HG02943 (cell line): ENCODE results near the gene AGXT2.
"Not testable (repeated sequence)": the region's sequence is repeated elsewhere in the genome, so short reads cannot be mapped to it uniquely, and the experiment has no call there.

Experiments
- ATAC-seq: cut with Tn5 transposase; IDR thresholded peaks from one replicate; pipeline ENCODE4 v1.9.1; 2021; ENCODE audit warnings: mild to moderate bottlenecking, low read depth, moderate library complexity; ENCODE audit not compliant: unreplicated experiment

Gene AGXT2

DNA sequence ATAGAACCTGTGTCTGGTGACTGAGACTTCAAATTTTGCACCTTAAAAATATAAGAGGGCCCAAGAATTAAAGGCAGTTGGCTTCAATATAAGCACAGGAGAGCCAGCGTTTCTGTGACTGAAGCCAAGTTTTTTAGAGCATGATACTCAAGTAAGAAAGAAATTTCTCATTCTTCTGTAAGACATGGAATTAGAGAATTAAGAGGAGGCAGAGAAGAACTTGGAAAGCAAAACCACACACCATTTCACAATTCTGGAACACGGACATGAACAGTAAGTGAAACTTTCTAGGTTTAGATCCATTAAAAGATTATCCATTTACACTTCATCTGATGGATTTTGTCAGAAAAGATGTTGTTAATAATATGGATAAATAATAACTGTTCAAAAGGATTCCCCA is 8.9 kb upstream of the AGXT2 start:
- ATAC-seq = no peak

DNA sequence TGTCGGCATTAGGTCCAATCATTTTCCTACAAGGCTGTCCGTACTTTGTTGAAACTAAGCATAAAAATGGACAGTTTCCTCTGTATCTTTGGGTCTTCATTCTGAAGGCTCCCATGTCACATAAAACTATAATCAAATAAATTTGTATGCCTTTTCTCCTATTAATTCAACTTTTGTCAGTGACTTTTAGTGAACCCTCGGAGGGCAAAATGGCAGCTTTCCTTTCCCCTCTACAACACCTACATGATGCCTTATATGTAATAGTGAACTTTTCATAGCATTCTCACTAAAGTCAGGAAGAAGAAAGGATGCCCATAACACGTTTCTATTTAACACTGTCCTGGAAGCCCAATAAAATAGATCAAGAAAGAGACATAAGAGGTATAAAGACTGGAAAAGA is 5.1 kb upstream of the AGXT2 start:
- ATAC-seq = no peak

DNA sequence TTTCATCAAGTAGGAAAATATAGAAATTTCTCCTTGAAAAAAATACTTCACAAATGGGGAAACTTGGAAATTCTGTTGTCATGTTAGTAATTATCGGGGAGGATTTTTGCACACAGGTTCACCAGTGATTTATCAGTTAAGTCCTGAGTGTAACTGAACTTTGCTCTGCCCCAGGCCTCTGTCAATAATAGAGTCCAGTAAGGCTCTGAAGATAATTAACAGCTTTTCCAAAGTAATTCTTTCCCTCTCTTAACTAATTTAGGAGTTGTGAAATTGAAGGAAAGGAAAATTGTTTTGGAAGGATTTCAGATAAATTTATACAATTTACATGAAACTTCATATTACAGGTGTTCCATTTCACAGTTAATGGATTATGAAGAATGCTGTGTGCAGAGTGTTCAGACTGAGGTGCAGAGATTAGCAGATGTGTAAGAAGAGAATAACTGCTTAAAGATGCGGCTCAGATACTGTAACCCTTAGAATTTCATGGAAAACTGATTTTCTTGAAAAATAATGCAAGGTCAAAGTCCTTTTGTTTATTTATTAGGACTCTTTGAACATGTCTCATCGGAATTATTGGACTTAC is 2.9 kb upstream of the AGXT2 start:
- ATAC-seq = no peak

DNA sequence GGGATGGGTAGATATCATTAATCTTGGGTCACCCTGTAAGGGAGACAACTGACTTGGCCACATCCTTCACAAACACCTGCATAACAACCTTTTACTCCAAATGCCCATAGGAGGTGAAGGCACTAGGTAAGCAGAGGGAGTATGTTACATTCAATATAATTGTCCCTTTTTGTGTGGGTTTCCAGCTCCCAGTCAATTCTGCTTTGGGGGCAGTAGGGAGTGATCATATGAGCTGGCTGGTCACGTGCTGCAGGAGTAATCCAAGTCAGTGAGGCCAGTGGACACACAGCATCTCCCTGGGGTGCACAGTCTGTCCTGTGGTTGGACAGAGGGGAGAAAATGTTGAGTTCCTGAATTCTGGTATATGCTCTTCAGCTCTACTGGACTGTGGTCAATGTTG is 1.2 kb upstream of the AGXT2 start:
- ATAC-seq = no peak

DNA sequence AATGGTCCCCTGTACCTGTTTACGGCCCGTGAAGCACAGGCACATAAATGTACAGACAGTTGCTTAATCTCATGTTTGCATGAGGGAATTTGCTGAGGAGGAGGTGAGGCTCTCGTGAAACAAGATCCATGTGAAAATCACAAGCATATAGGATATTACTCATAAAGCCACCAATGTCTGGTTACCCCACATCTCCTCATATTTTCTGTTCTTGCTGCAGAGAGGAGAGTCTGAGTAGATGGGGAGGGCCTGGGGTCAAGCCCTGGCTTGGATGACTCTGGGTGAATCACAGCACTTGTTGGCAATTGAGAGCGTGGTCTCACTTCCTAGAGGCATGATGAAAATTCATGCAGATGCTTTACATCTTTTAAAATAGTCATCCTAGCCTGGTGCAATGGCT is 975 bp downstream of the AGXT2 start:
- no peak for ATAC-seq

DNA sequence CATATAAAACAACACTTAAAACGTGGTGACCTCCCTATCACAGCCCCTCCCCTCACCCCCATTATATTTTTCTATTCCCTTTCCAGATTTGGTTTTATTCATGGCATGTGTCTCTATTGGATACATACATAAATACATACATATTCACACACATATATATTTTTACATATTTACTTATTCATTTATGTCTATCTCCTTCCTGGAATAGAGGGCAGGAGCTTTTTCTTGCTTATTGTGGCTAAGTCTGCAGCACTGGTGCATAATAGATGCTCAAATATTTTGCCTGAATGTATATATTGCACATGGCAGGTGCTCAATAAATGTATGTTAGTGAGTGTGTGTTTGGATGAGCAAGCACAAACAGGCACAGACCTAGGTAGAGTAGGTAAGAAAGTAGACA is 2.5 kb downstream of the AGXT2 start:
- no peak for ATAC-seq

DNA sequence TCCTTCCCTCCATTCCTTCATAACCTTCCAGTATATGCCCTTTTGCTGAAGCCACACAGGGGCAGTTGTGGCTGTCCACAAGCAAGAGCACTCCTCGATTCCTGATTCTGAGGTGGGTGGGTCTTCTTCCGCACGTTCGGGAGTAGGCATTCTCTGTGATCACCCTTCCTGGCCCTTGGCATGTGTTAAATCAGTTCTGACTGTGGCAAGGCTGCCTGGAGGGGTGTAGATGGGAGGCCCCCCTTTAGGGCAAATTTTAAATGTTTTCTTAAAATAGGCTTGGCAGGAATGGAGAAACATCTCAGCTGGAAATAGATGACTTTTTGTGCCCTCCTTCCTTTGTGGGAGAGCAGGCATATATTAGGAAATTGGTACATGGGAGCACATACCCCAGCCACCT is 3.1 kb downstream of the AGXT2 start:
- no peak for ATAC-seq

DNA sequence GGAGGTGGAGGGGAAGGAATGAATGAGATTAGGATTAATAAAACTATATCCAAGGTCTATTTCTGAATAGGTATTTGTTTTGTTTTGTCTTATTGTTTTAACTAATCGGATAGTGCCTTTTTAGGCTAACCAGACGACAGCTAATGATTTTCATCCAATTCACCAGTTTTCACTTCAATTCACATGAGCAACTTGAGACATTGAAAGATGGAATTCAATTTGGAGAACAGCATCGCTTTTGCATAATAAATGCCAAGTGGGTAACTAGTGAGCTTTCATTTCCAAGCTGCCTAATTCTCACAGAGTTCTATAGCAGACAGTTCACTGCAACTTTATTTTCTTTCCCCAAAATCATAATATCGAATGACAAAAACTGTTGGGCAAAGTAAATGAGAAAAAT is 5.0 kb downstream of the AGXT2 start:
- no peak for ATAC-seq

DNA sequence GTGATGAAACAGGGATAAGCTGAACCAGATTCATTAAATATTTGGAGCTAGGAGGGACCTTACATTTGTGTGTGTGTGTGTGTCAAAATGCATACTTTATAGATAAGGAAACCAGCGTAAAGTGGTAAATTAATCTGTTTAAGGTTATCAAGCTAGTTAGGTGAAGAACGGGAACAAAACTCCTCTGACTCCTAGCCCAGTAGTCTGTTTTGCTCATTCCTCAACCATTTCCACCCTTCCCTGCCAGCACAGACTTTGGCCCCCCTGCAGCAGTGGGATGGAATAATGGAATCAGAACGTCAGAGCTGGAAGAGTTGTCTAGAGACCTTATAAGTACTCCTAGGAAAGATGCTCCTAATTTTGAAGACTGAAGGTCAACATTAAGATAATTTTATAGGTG is 6.5 kb downstream of the AGXT2 start:
- ATAC-seq = no peak

DNA sequence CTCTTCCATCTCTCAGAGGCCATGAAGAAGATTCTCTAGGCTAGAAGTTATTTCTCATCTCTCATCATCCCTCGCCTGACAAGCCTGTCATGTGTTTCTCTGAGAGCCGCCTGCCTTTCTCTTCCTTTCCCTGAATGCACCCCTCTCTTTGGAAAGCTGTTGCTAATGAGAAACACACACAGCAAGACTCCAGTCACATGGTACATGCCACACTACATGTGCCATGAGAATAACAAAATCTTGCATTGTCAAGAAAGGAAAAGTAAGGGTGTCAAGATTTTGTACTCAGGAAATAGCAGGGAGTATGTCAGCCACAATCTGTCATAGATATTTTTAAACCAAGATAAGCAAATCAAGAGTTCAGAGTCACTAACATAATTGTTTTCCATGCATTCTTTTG is 8.9 kb downstream of the AGXT2 start:
- no peak for ATAC-seq

DNA sequence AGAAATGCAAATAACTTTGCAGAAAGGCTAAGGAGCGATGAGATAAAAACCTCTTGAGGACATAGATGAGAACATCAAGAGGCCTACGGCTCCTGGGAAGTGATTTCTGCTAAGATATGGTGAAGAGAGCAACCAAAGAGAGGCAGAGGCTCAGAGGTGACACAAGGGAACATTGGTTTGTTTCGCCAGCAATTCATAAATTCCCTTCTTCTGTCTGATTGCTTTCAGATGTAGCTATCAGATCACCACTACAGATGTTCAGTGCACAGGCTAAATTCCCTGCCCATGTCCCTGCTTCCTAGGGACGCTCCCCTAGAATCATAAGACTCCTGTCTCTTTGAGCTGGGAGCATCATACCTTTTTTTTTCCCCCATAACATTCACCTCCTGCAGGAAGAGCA is 11.2 kb downstream of the AGXT2 start:
- no peak for ATAC-seq

DNA sequence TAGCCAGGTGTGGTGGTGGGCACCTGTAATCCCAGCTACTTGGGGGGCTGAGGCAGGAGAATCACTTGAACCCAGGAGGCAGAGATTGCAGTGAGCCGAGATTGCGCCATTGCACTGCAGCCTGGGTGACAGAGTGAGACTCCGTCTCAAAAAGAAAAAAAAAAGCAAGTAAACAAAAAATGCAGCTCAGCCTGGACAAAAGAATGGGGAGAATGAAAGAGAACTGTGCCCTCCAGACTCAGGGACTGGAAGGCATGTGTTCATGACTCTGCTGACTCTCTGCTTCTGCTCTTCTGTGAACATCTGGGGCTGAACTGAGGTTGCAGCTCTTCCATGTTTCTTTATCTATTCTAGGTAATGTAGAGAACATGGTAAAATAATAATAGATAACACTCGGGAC is 11.8 kb downstream of the AGXT2 start:
- not testable (repeated sequence) for ATAC-seq

DNA sequence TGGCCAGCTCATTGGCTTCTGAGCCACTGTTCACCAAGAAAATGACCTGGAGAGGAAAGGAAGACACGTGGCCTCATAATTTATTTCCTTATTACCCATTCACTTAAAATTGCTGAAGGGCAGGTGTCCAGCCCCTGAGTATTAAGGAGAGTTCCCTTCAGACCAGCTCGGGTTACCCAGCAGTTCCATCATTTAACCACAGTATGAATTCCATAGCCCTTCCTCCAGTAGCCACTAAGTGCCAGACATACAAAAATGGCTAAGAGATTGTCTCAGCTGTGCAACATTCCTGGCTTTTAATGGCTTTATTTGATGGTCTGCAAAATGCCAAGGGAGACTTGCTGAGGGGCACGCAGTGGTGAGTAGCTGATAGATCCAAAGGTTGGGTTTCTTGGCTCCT is 12.5 kb downstream of the AGXT2 start:
- no peak for ATAC-seq

DNA sequence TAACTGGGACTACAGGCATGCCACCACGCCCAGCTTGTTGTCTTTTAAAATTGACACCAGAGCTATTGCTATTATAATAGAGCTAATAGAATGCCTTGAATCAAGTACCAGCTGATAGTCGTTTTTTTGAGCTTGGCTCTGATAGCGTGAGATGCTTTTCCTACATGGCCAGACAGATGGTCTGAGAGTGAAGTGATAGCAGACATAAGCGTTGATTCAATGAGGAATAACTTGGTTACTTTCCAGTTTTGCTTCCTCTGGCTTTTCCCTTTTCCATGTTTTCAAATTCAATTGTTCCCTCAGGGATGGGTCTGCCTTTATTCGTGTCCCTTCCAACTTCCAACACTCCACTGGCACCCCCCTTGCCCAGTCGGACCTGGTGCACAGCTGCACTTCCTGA is 15.4 kb downstream of the AGXT2 start:
- ATAC-seq = no peak

DNA sequence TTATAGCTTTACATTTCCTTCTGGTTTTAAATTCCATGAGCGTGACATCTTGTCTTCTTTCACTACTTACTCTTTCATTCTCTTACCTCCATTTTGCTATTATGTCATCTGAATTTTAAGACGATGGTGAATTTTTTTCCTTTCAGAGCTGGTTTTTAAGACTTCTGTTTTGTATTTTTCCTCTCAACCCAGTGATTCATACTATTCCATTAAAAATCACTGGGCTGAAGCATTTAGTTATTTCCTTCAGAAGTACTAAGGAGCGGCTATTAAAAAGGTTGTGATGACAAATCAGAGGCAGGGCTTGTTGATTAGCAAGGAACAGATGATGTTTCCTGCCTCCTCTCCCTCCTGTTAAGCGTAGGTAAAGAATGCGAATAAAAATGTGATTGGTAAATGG is 16.5 kb downstream of the AGXT2 start:
- ATAC-seq = no peak

DNA sequence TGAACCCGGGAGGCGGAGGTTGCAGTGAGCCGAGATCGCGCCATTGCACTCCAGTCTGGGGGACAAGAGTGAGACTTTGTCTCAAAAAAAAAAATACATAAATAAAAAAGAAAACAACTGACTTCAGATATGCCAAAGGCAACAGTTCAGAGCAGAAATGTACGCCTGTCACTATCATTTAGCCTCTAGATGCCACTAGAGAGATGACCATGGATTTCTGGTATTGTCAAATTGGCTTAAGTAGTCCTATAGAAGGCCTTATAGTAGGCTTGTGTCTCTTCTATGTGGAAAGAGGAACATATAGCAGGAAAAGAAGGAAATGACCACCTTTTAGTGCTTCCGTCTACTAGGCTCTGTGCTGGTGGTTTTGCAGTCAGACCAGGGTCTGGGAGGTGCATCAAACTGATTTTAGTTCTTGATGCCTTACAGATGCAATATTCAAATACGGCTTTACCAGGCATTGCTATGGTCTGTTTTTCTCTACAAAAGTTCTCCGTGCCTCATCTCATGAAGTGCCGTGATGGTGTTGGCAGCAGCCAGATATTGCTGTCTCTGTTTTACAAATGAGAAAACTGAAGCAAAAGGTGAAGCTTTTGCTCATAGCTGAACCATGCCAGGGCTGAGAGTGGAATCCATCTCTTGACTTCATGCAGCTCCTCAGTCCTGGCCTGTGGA is 17.2 kb downstream of the AGXT2 start:
- ATAC-seq = no peak

DNA sequence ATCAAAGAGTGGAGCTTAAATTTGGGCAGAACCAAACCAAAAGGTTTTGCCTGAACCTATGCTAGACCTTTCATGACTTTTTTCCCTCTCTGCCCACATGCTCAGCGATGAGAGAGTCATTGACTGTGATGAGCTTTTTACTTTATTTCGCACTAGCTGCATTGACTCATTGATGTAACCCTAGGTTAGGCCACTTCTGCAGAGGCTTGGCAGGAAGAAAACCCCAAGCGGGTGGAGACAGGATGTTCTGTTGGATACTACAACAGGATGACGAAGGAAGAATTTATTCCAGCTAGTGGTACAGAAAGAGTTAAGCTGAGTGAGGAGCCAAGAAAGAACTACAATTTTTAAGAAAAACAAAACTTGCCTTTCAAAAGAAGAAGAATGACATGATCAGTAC is 18.4 kb downstream of the AGXT2 start:
- ATAC-seq = no peak

DNA sequence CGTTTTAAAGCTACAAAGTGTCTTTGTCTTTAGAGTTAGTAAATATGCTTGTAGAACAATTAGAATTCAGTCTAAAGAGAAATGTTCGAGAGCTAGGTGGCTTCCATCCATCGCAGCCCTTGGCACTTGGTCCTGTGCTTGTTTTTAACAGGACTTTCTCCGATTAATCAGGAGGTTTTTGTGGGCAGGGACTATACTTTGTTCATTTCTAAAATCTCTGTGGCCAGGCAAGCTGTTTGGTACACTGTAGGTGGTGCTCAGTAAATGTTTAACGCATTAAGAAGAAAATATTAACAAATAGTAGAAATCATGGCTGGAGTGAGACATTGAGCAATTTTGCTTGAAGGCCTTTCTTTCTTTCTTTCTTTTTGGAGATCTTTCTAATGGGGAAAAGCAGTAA is 20.8 kb downstream of the AGXT2 start:
- no peak for ATAC-seq

DNA sequence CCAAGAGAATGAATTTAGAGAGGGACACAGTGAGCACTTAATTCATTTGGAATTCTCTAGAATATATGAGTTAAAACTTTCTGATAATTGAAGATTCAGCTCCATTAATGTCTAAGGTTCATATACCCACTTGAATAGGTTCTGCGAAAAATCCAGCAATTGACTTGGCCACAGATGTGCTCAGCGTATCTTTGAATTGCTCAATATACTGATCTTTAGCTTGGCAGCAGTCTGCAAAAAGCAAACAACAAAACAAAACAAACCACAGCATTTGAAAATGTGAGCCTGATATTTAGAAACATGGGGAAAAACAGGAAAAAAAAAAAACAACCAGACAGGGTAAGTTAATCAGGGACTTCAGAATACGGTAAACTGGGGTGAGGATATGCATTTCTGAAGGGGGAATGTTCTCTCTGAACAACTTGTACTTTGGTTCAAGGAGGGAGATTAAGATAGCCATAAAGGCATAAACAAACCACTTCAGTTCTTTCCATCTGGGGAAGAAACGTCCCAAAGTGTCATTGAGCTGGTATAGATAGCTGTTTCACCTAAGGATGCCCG is 21.4 kb downstream of the AGXT2 start:
- no peak for ATAC-seq

DNA sequence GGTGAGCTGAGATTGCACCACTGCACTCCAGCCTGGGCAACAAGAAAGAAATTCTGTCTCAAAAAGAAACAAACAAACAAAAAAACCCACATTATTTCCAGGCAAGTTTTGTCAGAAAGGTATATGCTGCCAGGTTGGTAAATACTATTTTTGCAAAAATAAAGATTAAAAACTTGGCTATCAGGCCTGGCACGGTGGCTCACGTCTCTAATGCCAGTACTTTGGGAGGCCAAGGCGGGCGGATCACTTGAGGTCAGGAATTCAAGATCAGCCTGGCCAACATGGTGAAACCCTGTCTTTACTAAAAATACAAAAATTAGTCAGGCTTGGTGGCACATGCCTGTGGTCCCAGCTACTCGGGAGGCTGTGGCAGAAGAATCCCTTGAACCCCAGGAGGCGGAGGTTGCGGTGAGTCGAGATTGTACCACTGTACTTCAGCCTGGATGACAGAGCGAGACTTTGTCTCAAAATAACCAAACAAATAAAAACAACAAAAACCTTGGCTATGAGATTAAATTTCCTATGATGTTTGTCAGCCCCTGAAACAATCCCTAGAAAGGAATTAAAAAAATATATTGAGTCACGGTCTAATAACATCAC is 22.7 kb downstream of the AGXT2 start:
- no peak for ATAC-seq

DNA sequence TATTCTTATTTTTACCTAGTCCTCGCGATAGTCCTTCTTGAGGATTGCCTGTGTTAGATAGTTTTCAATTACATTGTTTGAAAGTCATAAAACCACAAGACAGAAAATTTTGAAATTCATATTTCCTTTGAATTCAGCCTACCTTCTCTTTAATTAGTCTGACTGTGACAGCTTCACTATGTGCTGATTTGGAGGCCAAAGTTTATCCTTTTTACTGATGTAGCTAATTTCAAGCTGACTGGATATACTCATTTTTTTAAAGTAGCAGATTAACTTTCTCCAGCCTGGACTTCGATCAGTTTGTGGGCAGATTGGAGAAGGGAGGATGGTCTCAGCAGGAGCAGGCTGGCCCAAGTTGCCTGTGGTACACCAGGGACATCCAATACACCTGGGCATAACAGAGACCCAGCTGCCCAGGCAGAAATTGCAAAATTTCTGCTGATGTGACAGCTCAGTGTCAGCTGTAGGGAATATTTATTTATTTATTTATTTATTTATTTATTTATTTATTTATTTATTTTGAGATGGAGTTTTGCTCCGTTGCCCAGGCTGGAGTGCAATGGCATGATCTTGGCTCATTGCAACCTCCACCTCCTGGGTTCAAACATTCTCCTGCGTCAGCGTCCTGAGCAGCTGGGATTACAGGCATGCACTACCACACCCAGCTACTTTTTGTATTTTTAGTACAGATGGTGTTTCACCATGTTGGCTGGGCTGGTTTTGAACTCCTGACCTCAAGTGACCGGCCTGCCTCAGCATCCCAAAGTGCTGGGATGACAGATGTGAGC is 24.2 kb downstream of the AGXT2 start:
- ATAC-seq = no peak
